Thyroid gland (tissue), 4 donors: ENCODE results near the gene RUNX2. TPM values are rescaled to one million over a fixed set of nuclear protein-coding genes. Genes with fewer than 3 reads are reported as not detected.

Experiments
- DNase-seq, 2 donors: peaks; one replicate each; pipeline ENCODE4 v3.0.0-alpha.2; 2019
- H3K27ac ChIP-seq, 3 donors: fragments of 200-600 bp; sonication (generic); 1 replicate in 2 of 3; 2 replicates in 1 of 3; pipeline ENCODE4 v1.5.1; 2016 to 2019; ENCODE audit warnings: mild to moderate bottlenecking in 1 of 3, moderate library complexity in 1 of 3
- H3K27me3 ChIP-seq: fragments of 200-600 bp; sonication (generic); one replicate; pipeline ENCODE4 v1.5.1; 2019
- H3K36me3 ChIP-seq, 2 donors: fragments of 200-600 bp; sonication (generic); one replicate each; pipeline ENCODE4 v1.5.1; 2016 to 2019
- H3K4me1 ChIP-seq, 2 donors: fragments of 200-600 bp; sonication (generic); one replicate each; pipeline ENCODE4 v1.5.1; 2017 to 2019
- H3K4me3 ChIP-seq, 3 donors: fragments of 200-600 bp; sonication (generic); replicated peaks in 1 of 3; 1 replicate in 2 of 3; 2 replicates in 1 of 3; pipeline ENCODE4 v1.5.1; 2016; ENCODE audit warnings: mild to moderate bottlenecking in 1 of 3
- H3K9me3 ChIP-seq: fragments of 200-600 bp; sonication (generic); one replicate; pipeline ENCODE4 v1.5.1; 2017
- POLR2A ChIP-seq, 2 donors: fragments of 450-650 bp; IDR thresholded peaks; one replicate each; pipeline ENCODE4 v1.6.1; 2017; ENCODE audit warnings: antibody characterized with exemption in 2 of 2, mild to moderate bottlenecking in 2 of 2, moderate library complexity in 1 of 2
- WGBS, 2 donors: methylation state at CpG; one replicate each; pipeline ENCODE4 v1.1.5; 2017; 5-methylcytosine and 5-hydroxymethylcytosine counted together
- intact Hi-C: fragments of 100-400 bp; cut with DNase I; formaldehyde crosslinking; loops from one replicate; pipeline ENCODE4 v1.15.1; 2023
- total RNA-seq, 4 donors: library from RNA; depleted of rRNA; stranded (reverse); fragments of >200 nt; gene quantifications; one replicate each; pipeline ENCODE4 v1.2.3, GENCODE V29; 2016
- TF ChIP-seq, protein P1 (sequence below), 6 experiments: fragments of 200-600 bp in 3 of 6; fragments of 450-650 bp in 3 of 6; sonication (generic) in 3 of 6; IDR thresholded peaks; one replicate each; pipeline ENCODE4 v1.5.1; 2016 to 2019; ENCODE audit warnings: antibody characterized with exemption in 6 of 6, mild to moderate bottlenecking in 2 of 6, inconsistent platforms in 1 of 6, moderate library complexity in 1 of 6

The RUNX2 gene
- total RNA-seq, 4 donors from 2014 or later, result 1.6 to 4.2 (median 2.7) TPM

DNA sequence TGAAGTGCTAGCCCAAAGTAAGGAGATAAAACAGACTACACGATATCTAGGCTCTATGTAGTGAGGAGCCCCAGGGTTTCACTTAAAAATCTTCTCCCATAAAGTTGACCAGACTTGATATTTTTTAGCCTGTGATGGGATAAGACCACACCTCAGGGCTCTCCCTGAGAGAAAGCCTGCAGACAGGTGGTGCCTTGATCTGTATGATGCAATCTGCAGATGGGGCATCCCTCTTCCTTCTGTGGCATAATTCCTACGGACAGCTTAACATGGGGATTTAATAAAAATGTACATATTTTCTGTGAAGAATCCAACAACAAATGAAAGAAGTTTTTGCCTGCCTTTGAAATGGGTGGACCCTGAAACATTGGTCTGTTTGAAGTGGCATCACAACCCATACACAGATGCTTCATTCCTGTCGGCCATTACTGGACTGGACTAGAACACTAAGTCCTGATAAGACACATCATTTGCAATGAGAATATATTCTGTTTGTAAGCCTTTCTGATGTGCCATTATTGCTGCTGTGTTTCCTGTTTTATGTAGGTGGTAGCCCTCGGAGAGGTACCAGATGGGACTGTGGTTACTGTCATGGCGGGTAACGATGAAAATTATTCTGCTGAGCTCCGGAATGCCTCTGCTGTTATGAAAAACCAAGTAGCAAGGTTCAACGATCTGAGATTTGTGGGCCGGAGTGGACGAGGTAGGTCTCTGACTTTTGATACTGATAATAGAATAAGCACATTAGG, 103.4 kb downstream of the RUNX2 start:
- H3K4me3 ChIP-seq, result no peak overlapping the region
- intact Hi-C loops, result no loop called here
- WGBS, 2 donors, result 90 to 91% methylated on average over 10 of the region's 10 CpGs
- H3K27me3 ChIP-seq, result no peaks in the 10 kb centered on the region
- no peaks in the 10 kb centered on the region for H3K9me3 ChIP-seq
- peaks cover 3% of the 10 kb centered on the region in 2 donors for H3K4me1 ChIP-seq
- TF ChIP-seq, protein P1, sequence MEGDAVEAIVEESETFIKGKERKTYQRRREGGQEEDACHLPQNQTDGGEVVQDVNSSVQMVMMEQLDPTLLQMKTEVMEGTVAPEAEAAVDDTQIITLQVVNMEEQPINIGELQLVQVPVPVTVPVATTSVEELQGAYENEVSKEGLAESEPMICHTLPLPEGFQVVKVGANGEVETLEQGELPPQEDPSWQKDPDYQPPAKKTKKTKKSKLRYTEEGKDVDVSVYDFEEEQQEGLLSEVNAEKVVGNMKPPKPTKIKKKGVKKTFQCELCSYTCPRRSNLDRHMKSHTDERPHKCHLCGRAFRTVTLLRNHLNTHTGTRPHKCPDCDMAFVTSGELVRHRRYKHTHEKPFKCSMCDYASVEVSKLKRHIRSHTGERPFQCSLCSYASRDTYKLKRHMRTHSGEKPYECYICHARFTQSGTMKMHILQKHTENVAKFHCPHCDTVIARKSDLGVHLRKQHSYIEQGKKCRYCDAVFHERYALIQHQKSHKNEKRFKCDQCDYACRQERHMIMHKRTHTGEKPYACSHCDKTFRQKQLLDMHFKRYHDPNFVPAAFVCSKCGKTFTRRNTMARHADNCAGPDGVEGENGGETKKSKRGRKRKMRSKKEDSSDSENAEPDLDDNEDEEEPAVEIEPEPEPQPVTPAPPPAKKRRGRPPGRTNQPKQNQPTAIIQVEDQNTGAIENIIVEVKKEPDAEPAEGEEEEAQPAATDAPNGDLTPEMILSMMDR (IDR thresholded peaks at IDR 0.05), result no peak
- no peak for TF ChIP-seq POLR2A (IDR thresholded peaks at IDR 0.05)
- no peaks in the 10 kb centered on the region for H3K36me3 ChIP-seq
- DNase-seq, result no peak
- no peak overlapping the region for H3K27ac ChIP-seq

DNA sequence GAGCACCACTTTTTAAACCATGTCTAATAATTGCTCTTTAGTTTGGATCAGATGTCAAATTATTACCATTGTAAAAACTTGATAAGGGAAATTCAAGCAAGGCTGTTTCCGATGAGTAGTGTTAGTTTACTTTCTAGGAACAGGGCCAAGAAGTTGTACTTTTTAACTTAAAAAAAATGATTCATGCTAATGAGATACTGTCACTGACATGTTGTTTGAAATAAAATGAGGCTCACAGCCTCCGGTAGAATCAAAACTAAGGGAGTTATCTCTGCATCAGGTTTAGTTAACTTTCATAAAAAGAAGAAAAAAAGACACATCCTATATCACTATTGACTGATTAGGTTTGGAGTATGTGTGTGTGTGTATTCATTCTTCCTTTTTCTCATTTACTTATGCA, 104.8 kb downstream of the RUNX2 start:
- no peaks in the 10 kb centered on the region for H3K36me3 ChIP-seq
- 29 to 33% methylated on average over 2 of the region's 2 CpGs for WGBS, 2 donors

DNA sequence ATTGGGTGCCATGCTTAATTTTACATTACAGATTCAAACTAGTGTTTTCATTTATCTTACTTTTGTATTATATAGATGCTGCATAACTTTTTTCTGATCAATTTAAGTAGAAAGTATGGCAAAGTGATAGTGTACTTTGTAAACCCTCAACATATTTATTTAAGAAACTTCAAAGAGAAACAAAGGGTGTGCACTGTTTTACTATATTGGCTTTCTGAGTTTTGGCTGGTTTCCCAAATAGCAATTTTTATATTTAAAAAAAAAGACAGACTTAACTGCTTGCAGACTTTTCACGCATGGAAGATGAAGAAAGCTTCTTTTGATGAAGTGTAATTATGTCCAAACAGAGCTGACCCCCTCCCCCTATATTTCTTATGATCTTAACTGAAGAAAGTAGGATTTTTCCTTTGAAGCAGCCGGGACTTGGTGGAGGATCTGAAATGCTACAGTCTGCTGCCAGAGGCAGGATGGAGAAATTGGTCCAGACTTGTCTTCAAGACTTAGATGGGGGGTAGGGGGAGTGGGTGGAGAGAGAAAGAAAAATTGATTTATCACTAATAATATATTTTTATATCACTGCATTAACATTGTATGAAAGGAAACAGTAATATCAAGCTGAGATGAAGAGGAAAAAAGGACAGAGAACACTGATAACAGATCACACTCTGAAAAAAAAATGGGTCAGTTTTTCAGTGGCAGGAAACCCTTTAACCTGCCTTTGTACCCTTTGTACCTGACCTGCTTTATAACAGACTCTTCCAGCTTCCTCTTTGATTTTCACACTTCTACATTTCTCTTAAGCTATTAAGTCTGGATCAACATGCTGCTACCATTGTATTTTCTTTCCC, 105.6 kb downstream of the RUNX2 start:
- Histone ChIP-seq H3K9me3 (no peaks in the 10 kb centered on the region), H3K4me3 (no peak overlapping the region), H3K27ac (no peak overlapping the region), H3K4me1 (peaks cover 3% of the 10 kb centered on the region in 2 donors), H3K36me3 (no peaks in the 10 kb centered on the region), H3K27me3 (no peaks in the 10 kb centered on the region)
- intact Hi-C loops, result no loop called here
- no peak for DNase-seq
- TF ChIP-seq, protein P1 (IDR thresholded peaks at IDR 0.05), result no peak
- no peak for TF ChIP-seq POLR2A (IDR thresholded peaks at IDR 0.05)
- WGBS, 2 donors, result 62 to 70% methylated on average over 2 of the region's 2 CpGs

More for the DNA sequence above, 104.8 kb downstream of the RUNX2 start:
- Histone ChIP-seq H3K4me1 (peaks cover 3% of the 10 kb centered on the region in 2 donors), H3K27ac (no peak overlapping the region), H3K9me3 (no peaks in the 10 kb centered on the region), H3K27me3 (no peaks in the 10 kb centered on the region), H3K4me3 (no peak overlapping the region)
- no peak for DNase-seq
- intact Hi-C loops, result no loop called here
- no peak for TF ChIP-seq POLR2A (IDR thresholded peaks at IDR 0.05)
- TF ChIP-seq, protein P1 (IDR thresholded peaks at IDR 0.05), result no peak

DNA sequence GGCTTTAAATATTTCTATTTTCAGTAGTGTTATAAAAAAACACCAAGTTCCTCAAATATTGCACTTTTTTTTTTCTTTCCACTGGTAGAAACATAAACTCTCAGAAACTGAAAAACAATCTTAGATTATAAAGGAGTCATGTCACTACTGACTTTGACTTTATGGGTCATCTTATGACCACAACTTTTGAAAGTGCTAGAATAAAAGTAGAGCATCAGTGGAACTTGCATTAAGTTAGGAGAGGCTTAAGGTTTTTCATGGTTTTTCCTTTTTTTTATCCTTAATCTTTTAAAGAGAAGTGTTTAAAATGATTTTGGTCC, 106.2 kb downstream of the RUNX2 start:
- H3K4me3 ChIP-seq, result no peak overlapping the region
- no peaks in the 10 kb centered on the region for H3K27me3 ChIP-seq
- intact Hi-C loops, result no loop called here
- TF ChIP-seq, protein P1 (IDR thresholded peaks at IDR 0.05), result no peak
- TF ChIP-seq POLR2A (IDR thresholded peaks at IDR 0.05), result no peak
- no peaks in the 10 kb centered on the region for H3K9me3 ChIP-seq
- peaks cover 3% of the 10 kb centered on the region in 2 donors for H3K4me1 ChIP-seq
- no peak overlapping the region for H3K27ac ChIP-seq
- no peaks in the 10 kb centered on the region for H3K36me3 ChIP-seq
- no peak for DNase-seq
